ENCODE results near the gene SFXN1. TPM values are rescaled to one million over a fixed set of nuclear protein-coding genes. Genes with fewer than 3 reads are reported as not detected.

The SFXN1 gene
- total RNA-seq, 2 experiments from 2014 or later, result 133 to 138 TPM

DNA sequence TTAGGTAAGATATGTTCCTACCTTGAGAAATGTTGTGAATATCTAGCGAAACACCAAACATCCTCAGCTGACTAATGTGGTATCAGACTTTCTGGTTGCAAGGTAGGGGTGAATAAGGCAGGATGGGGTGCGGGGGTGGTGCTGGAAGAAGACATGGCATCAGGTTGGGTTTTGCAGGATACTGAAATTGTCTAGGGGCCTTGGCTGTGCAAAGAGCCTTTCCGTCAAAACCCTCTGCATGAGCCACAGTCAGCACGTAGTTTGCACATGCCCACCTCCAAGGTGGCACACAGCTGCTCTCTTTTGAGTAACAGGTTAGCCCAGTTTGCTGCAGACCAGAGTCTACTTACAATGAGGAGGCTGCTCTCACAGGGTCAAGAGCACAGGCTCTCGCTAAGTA, 42.0 kb downstream of the SFXN1 start:
- intact Hi-C loops (cut with DNase I, micrococcal nuclease), result loop anchor here in 1 of 2 experiments (2.0 kb wide), 2 partner anchors 14 to 40 kb away; no protein-coding TSS in a partner anchor
- Mint-ChIP-seq H3K4me3 (peak overlapping the region; percentile 80), H3K36me3 (ENCODE audit: low read depth) (peaks cover 91% of the 10 kb centered on the region), H3K4me1 (ENCODE audit: low read depth) (peaks cover 94% of the 10 kb centered on the region), H3K27ac (peak overlapping the region; percentile 84), H3K9me3 (peaks cover 2% of the 10 kb centered on the region), H3K27me3 (no peaks in the 10 kb centered on the region)
- Histone ChIP-seq H3K36me3 (ENCODE audit: insufficient read depth, low read length) (peaks cover 44% of the 10 kb centered on the region), H3K27me3 (ENCODE audit: control insufficient read depth in 1 of 2, insufficient read depth in 2 of 2, low read length in 2 of 2) (no peaks in the 10 kb centered on the region), H3K4me1 (ENCODE audit: insufficient read depth, low read length) (peaks cover 45% of the 10 kb centered on the region), H3K4me3 (ENCODE audit: low read length) (no peak overlapping the region), H3K9me3 (ENCODE audit: control insufficient read depth in 1 of 2, insufficient read depth in 1 of 2, low read length in 2 of 2) (no peaks in the 10 kb centered on the region), H3K27ac (ENCODE audit: low read depth in 1 of 2, low read length in 2 of 2) (peak overlapping the region; percentile 32 to 67)
- ATAC-seq (ENCODE audit: poor library complexity) (peak; percentile 23), DNase-seq (peak in 8 of 14 experiments; percentile 17 to 67 (median 32))
- ChIA-PET POLR2A (interaction anchor here (1.2 to 2.4 kb wide), 4 partner anchors 13 to 177 kb away, joined by 3 to 13 read pairs (median 4); no protein-coding TSS in a partner anchor), CTCF (interaction anchor here (1.1 to 5.3 kb wide), 3 partner anchors 14 to 55 kb away, joined by 3 to 28 read pairs (median 4); no protein-coding TSS in a partner anchor)
- TF ChIP-seq, protein P1, sequence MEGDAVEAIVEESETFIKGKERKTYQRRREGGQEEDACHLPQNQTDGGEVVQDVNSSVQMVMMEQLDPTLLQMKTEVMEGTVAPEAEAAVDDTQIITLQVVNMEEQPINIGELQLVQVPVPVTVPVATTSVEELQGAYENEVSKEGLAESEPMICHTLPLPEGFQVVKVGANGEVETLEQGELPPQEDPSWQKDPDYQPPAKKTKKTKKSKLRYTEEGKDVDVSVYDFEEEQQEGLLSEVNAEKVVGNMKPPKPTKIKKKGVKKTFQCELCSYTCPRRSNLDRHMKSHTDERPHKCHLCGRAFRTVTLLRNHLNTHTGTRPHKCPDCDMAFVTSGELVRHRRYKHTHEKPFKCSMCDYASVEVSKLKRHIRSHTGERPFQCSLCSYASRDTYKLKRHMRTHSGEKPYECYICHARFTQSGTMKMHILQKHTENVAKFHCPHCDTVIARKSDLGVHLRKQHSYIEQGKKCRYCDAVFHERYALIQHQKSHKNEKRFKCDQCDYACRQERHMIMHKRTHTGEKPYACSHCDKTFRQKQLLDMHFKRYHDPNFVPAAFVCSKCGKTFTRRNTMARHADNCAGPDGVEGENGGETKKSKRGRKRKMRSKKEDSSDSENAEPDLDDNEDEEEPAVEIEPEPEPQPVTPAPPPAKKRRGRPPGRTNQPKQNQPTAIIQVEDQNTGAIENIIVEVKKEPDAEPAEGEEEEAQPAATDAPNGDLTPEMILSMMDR (IDR thresholded peaks at IDR 0.05), result no peak

DNA sequence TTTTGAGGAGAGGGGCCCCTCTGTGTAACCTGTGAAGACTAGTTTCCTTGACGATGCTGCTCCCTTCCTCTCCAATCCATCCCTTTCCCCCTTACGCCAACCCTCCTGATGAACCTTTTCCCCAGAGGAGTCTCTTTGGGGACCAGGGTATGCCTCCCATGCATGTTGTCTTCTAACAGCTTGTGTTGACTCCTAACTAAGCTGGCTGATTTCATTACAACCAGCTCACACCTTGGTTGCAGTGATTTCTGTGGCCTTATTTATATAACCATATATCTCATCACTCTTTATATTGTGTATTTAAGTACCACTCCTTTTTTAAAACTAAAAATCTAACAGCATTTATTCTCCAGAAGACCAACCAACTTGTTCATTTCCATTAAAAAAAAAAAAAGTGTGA, 42.5 kb downstream of the SFXN1 start:
- no peaks in the 10 kb centered on the region for H3K27me3 ChIP-seq (ENCODE audit: control insufficient read depth in 1 of 2, insufficient read depth in 2 of 2, low read length in 2 of 2)
- ChIA-PET CTCF (interaction anchor here (1.8 to 6.1 kb wide), 2 partner anchors 14 to 56 kb away, joined by 5 to 31 read pairs; no protein-coding TSS in a partner anchor), POLR2A (interaction anchor here (0.8 to 2.4 kb wide), 6 partner anchors 9 to 56 kb away, joined by 3 to 13 read pairs (median 6); partner anchors contain the start of gene SFXN1)
- H3K27ac ChIP-seq (ENCODE audit: low read depth in 1 of 2, low read length in 2 of 2), result peak overlapping the region; percentile 32 to 67
- DNase-seq (no peak), ATAC-seq (ENCODE audit: poor library complexity) (no peak)
- H3K27me3 Mint-ChIP-seq, result no peaks in the 10 kb centered on the region
- peak overlapping the region; percentile 80 for H3K4me3 Mint-ChIP-seq
- peaks cover 92% of the 10 kb centered on the region for H3K4me1 Mint-ChIP-seq (ENCODE audit: low read depth)
- no peaks in the 10 kb centered on the region for H3K9me3 ChIP-seq (ENCODE audit: control insufficient read depth in 1 of 2, insufficient read depth in 1 of 2, low read length in 2 of 2)
- peaks cover 41% of the 10 kb centered on the region for H3K4me1 ChIP-seq (ENCODE audit: insufficient read depth, low read length)
- peaks cover 2% of the 10 kb centered on the region for H3K9me3 Mint-ChIP-seq
- H3K36me3 ChIP-seq (ENCODE audit: insufficient read depth, low read length), result peaks cover 44% of the 10 kb centered on the region
- H3K4me3 ChIP-seq (ENCODE audit: low read length), result no peak overlapping the region
- intact Hi-C loops (cut with DNase I, micrococcal nuclease), result loop anchor here in 1 of 2 experiments (2.0 kb wide), 2 partner anchors 14 to 40 kb away; no protein-coding TSS in a partner anchor
- TF ChIP-seq, protein P1 (IDR thresholded peaks at IDR 0.05), result no peak
- H3K27ac Mint-ChIP-seq, result peak overlapping the region; percentile 84
- H3K36me3 Mint-ChIP-seq (ENCODE audit: low read depth), result peaks cover 87% of the 10 kb centered on the region

DNA sequence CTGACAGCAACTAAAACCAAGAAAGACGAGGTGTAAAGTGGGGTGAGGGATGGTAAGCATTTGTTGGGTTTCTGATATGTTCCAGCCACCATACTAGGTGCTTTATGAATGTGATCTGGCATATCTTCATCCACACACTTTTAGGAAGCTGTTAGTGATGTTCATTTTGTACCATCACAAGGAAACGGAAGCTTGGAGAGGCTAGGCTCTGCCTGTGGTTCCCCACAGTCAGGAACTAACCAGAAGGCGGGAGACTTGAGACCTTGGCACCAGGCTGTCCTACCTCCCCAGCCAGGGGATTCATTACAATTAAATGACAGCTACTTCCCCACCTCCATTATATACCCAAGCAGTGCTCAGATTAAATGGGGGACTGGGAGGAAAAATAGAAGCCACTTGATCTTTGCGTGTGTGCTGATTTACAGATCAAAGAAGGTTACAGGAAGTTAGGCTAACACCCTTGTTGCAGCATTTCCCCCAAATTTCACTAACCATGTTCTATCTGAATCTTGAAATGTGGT, 43.0 kb downstream of the SFXN1 start:
- POLR2A ChIA-PET, result interaction anchor here (0.7 to 2.4 kb wide), 7 partner anchors 10 to 840 kb away, joined by 3 to 13 read pairs (median 5); partner anchors contain the start of genes KIAA1191 and SFXN1
- peaks cover 87% of the 10 kb centered on the region for H3K4me1 Mint-ChIP-seq (ENCODE audit: low read depth)

More for the DNA sequence above, 43.0 kb downstream of the SFXN1 start:
- no peaks in the 10 kb centered on the region for H3K9me3 ChIP-seq (ENCODE audit: control insufficient read depth in 1 of 2, insufficient read depth in 1 of 2, low read length in 2 of 2)
- ATAC-seq (ENCODE audit: poor library complexity) (peak; percentile 75), DNase-seq (peak in 8 of 14 experiments; percentile 12 to 73 (median 26))
- Mint-ChIP-seq H3K36me3 (ENCODE audit: low read depth) (peaks cover 87% of the 10 kb centered on the region), H3K27ac (peak overlapping the region; percentile 84), H3K9me3 (peaks cover 2% of the 10 kb centered on the region), H3K4me3 (peak overlapping the region; percentile 80), H3K27me3 (no peaks in the 10 kb centered on the region)
- no peaks in the 10 kb centered on the region for H3K27me3 ChIP-seq (ENCODE audit: control insufficient read depth in 1 of 2, insufficient read depth in 2 of 2, low read length in 2 of 2)
- TF ChIP-seq, protein P1 (IDR thresholded peaks at IDR 0.05), result no peak
- intact Hi-C loops (cut with DNase I, micrococcal nuclease), result loop anchor here in 1 of 2 experiments (2.0 kb wide), 2 partner anchors 15 to 41 kb away; no protein-coding TSS in a partner anchor
- peaks cover 39% of the 10 kb centered on the region for H3K4me1 ChIP-seq (ENCODE audit: insufficient read depth, low read length)
- H3K36me3 ChIP-seq (ENCODE audit: insufficient read depth, low read length), result peaks cover 43% of the 10 kb centered on the region
- CTCF ChIA-PET, result interaction anchor here (1.3 to 6.1 kb wide), 3 partner anchors 13 to 197 kb away, joined by 4 to 31 read pairs (median 5); no protein-coding TSS in a partner anchor
- peak overlapping the region; percentile 32 to 67 for H3K27ac ChIP-seq (ENCODE audit: low read depth in 1 of 2, low read length in 2 of 2)
- peak overlapping the region; percentile 26 for H3K4me3 ChIP-seq (ENCODE audit: low read length)

Measured in CD4-positive, alpha-beta T cell (primary cell).